Psoas muscle (tissue), 8 donors: ENCODE measurements around the gene RFX6. TPM values are rescaled to one million over a fixed set of nuclear protein-coding genes. Genes with fewer than 3 reads are reported as not detected.

Experiments used
- ATAC-seq, 4 donors: fragments of 200-7000 bp; cut with Tn5 transposase; one replicate each; pipeline ENCODE4 v1.9.1; 2020; ENCODE audit warnings: moderate library complexity in 3 of 4, mild to moderate bottlenecking in 2 of 4
- DNase-seq, 2 donors: peaks; one replicate each; pipeline ENCODE4 v3.0.0-alpha.2; 2020
- H3K27ac ChIP-seq: fragments of 200-600 bp; one replicate; pipeline ENCODE4 v1.8.0; 2022
- H3K27me3 ChIP-seq, 3 donors: fragments of 200-600 bp in 1 of 3; one replicate each; pipeline versions ENCODE4 v1.6.1 to v1.8.0; 2013 to 2022; ENCODE audit warnings: low read length in 2 of 3, mild to moderate bottlenecking in 2 of 3, moderate library complexity in 1 of 3; ENCODE audit not compliant: insufficient read depth in 3 of 3
- H3K36me3 ChIP-seq, 2 donors: fragments of 200-600 bp in 1 of 2; one replicate each; pipeline versions ENCODE4 v1.6.1 to v1.8.0; 2013 to 2022; ENCODE audit warnings: low read depth in 1 of 2, mild to moderate bottlenecking in 1 of 2, moderate library complexity in 1 of 2; ENCODE audit not compliant: insufficient read depth in 1 of 2
- H3K4me1 ChIP-seq: fragments of 200-600 bp; one replicate; pipeline ENCODE4 v1.8.0; 2022
- H3K4me3 ChIP-seq: fragments of 200-600 bp; one replicate; pipeline ENCODE4 v1.8.0; 2022; ENCODE audit warnings: mild to moderate bottlenecking
- H3K9me3 ChIP-seq: fragments of 200-600 bp; one replicate; pipeline ENCODE4 v1.8.0; 2022
- WGBS, 3 donors: extraction: QIAGEN DNeasy Blood & Tissue Kit; methylation state at CpG; one replicate each; pipeline versions ENCODE4 v1.1.6 to v1.1.7; 2013; 5-methylcytosine and 5-hydroxymethylcytosine counted together
- intact Hi-C, 2 donors: fragments of 100-400 bp; cut with DNase I; formaldehyde crosslinking; loops; one replicate each; pipeline versions ENCODE4 v1.11.0 to v1.14.2; 2022
- polyA plus RNA-seq, 3 donors: library from polyadenylated mRNA; stranded (reverse); fragments of 200-250 nt; gene quantifications; one replicate each; pipeline ENCODE4 v1.2.3, GENCODE V29; 2013
- total RNA-seq, 4 donors: library from RNA; stranded (reverse); fragmentation: NEBNext Ultra II Directional in 2 of 4; extraction: Animal tissue kit (Norgen Biotek cat#: 25700) in 2 of 4; gene quantifications; one replicate each; pipeline versions ENCODE4 v1.2.1 to v1.2.4, GENCODE V29; 2021 to 2023
- TF ChIP-seq, protein P1 (sequence below): fragments of 200-600 bp; IDR thresholded peaks from one replicate; pipeline ENCODE4 v1.8.0; 2022; ENCODE audit warnings: antibody characterized with exemption
- donor health status: healthy with polysubstance abuse.
- donor health status: DM: no; HTN: no; CAD: no; lungs with moderate emphysema.
- donor health status: Bipolar disorder and iron deficiency.
- donor health status: healthy.
- donor health status: DM: yes; HTN: yes; CAD: no.
- donor health status: DM: no; HTN: no; CAD: no.
- donor health status: DM: no; HTN: no; CAD: no.
- donor health status: DM: yes; HTN: yes; CAD: no.

Gene RFX6
- total and polyA plus RNA-seq, 7 donors: not detected

DNA sequence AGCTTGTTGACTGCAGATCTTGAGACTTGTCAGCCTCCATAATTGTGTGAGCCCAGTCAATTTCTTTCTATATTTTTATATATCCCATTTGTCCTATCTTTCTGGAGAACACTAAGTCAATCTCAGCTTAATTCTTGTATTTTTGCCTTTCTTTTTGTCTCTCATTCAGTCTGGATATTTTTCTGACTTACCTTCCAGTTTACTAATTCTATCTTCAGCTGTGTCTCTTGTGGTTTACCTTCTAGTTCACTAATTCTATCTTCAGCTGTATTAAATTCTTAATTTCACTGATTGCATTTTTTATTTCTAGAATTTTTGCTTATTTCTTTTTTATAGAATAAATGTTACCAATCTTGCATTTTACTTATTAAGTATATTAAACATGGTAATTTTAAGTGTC, 17.8 kb upstream of the RFX6 start:
- Histone ChIP-seq H3K36me3 (no peaks in the 10 kb centered on the region), H3K4me1 (no peaks in the 10 kb centered on the region)

DNA sequence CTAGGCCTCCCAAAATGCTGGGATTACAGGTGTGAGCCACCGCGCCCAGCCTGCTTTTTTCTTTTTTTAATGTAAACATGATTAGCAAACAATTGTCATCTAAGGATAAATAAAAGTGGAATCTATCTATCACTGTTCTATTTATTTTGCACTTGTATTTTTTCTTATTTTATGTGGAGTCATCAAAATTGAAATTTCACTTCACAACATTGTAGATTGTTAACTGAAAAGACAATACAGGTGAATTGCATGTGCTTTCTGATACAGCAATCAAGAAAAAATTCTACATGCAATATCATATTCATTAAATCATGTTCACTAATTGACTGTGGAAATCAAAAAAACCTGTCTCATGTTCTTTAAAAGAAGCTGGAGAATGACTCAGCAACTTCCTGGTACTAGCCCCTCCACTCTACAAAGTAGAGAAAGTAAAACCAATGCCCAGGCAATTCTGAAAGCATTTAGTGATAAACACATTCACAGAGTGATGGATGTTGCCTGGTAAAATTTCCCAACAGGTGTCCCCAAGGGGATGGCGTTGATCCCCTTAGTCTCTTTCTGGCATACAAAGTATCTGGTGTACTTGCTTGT, 10.7 kb upstream of the RFX6 start:
- ATAC-seq (no peak), DNase-seq (no peak)
- H3K36me3 ChIP-seq: no peaks in the 10 kb centered on the region
- H3K4me3 ChIP-seq: no peak overlapping the region
- no peaks in the 10 kb centered on the region for H3K9me3 ChIP-seq
- H3K27me3 ChIP-seq: no peaks in the 10 kb centered on the region
- intact Hi-C loops: no loop called here
- no peak overlapping the region for H3K27ac ChIP-seq
- no peaks in the 10 kb centered on the region for H3K4me1 ChIP-seq
- 80 to 86% (median 82%) methylated on average over 3 of the region's 3 CpGs for WGBS, 3 donors
- TF ChIP-seq, protein P1, sequence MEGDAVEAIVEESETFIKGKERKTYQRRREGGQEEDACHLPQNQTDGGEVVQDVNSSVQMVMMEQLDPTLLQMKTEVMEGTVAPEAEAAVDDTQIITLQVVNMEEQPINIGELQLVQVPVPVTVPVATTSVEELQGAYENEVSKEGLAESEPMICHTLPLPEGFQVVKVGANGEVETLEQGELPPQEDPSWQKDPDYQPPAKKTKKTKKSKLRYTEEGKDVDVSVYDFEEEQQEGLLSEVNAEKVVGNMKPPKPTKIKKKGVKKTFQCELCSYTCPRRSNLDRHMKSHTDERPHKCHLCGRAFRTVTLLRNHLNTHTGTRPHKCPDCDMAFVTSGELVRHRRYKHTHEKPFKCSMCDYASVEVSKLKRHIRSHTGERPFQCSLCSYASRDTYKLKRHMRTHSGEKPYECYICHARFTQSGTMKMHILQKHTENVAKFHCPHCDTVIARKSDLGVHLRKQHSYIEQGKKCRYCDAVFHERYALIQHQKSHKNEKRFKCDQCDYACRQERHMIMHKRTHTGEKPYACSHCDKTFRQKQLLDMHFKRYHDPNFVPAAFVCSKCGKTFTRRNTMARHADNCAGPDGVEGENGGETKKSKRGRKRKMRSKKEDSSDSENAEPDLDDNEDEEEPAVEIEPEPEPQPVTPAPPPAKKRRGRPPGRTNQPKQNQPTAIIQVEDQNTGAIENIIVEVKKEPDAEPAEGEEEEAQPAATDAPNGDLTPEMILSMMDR: no peak

More for the DNA sequence above, 17.8 kb upstream of the RFX6 start:
- H3K9me3 ChIP-seq: peaks cover 14% of the 10 kb centered on the region
- TF ChIP-seq, protein P1: no peak
- no peaks in the 10 kb centered on the region for H3K27me3 ChIP-seq
- no peak overlapping the region for H3K27ac ChIP-seq
- DNase-seq (no peak), ATAC-seq (no peak)
- intact Hi-C loops: loop anchor here in 1 of 2 donors (2.0 kb wide), 1 partner anchor 54 kb away; no protein-coding TSS in a partner anchor
- H3K4me3 ChIP-seq: no peak overlapping the region

DNA sequence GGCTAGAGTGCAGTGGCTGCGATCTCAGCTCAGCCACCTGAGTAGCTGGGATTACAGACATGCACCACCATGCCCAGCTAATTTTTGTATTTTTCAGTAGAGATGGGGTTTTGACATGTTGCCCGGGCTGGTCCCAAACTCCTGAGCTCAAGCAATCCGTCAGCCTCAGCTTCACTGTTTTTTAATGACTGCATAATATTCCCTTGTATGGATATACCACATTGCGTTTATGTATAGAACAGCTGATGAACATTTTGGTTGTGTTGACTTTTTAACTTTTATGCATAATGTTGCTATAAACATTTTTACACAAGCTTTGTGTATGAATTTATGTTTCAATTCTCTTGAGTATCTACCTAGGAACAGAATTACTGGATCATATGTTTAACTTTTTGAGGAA, 4.3 kb upstream of the RFX6 start:
- DNase-seq (no peak), ATAC-seq (no peak)
- WGBS, 3 donors: 86 to 88% (median 87%) methylated on average over 4 of the region's 4 CpGs
- H3K27ac ChIP-seq: no peak overlapping the region
- H3K4me3 ChIP-seq: no peak overlapping the region
- intact Hi-C loops: no loop called here
- H3K27me3 ChIP-seq: peaks cover 7 to 50% (median 17%) of the 10 kb centered on the region in 3 donors
- H3K4me1 ChIP-seq: no peaks in the 10 kb centered on the region
- no peaks in the 10 kb centered on the region for H3K9me3 ChIP-seq
- H3K36me3 ChIP-seq: no peaks in the 10 kb centered on the region
- TF ChIP-seq, protein P1: no peak

DNA sequence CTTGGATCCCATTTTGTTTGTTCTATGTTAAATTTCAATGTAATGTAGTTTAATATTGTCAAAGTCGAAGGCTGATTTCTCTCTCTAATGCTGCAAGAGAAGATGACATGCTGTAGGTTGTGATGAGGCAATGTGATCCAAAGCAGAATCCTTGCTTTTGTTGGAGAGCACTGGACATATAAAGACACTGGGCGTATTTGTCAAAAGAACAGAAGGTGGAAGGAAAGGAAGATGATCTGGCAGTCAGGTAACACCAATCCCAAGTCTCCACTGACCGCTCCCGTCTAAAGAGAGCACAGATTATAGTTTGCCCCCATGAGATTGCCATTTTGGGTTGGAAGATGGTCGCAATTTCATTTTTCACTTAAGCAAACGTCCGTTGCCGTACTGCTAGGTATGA, 935 bp upstream of the RFX6 start:
- H3K9me3 ChIP-seq: no peaks in the 10 kb centered on the region
- ATAC-seq (no peak), DNase-seq (no peak)
- H3K36me3 ChIP-seq: no peaks in the 10 kb centered on the region
- TF ChIP-seq, protein P1: no peak
- intact Hi-C loops: no loop called here
- WGBS, 3 donors: 25 to 27% (median 25%) methylated on average over 8 of the region's 8 CpGs
- H3K4me1 ChIP-seq: no peaks in the 10 kb centered on the region
- peaks cover 7 to 50% (median 17%) of the 10 kb centered on the region in 3 donors for H3K27me3 ChIP-seq
- H3K27ac ChIP-seq: no peak overlapping the region
- H3K4me3 ChIP-seq: peak overlapping the region; percentile 64

DNA sequence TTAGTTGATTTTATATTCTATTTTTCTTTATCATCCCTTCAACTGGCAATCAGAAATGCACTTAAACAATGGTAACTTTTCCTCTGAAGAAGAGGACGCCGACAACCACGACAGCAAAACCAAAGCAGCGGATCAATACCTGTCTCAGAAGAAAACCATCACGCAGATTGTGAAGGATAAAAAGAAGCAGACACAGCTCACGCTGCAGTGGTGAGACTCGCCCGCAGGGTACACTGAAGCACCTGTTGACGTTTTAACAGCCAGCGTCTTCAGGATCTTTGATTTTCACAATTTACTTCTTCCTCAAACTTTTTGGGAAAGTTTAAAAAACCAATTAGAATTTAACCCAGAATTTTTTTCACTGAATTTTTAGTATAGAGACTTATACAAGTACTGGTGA, 701 bp downstream of the RFX6 start:
- no peak for ATAC-seq
- no peaks in the 10 kb centered on the region for H3K4me1 ChIP-seq
- H3K27me3 ChIP-seq: peaks cover 7 to 43% (median 15%) of the 10 kb centered on the region in 3 donors
- H3K9me3 ChIP-seq: no peaks in the 10 kb centered on the region
- peak overlapping the region; percentile 64 for H3K4me3 ChIP-seq
- no peak overlapping the region for H3K27ac ChIP-seq
- no peaks in the 10 kb centered on the region for H3K36me3 ChIP-seq
- intact Hi-C loops: no loop called here
- no peak for DNase-seq
- TF ChIP-seq, protein P1: no peak
- 10 to 16% (median 15%) methylated on average over 10 of the region's 10 CpGs for WGBS, 3 donors
